WTC11 (cell line): ENCODE data around the gene WHAMM. TPM values are rescaled to one million over a fixed set of nuclear protein-coding genes. Genes with fewer than 3 reads are reported as not detected.

Source experiments
- ATAC-seq: fragments of 200-7000 bp; cut with Tn5 transposase; 2 replicates; pipeline ENCODE4 v1.10.0; 2021; ENCODE audit warnings: mild to moderate bottlenecking, moderate library complexity
- Bru-seq: library from RNA; stranded (reverse); fragments of 400-500 nt; gene quantifications from one replicate; lab custom pipeline; 2021; lab: Mats Ljungman, UMichigan
- CTCF ChIA-PET: fragments of 300-600 bp; sonication (Branson Sonifier 250); formaldehyde crosslinking; loops from one replicate; lab custom pipeline; 2021; ENCODE audit warnings: antibody characterized with exemption; lab: Charles Lee
- POLR2A ChIA-PET: fragments of 350-600 bp; sonication (Branson Sonifier 250); formaldehyde crosslinking; loops from one replicate; lab custom pipeline; 2021; ENCODE audit warnings: antibody characterized with exemption; lab: Charles Lee
- DNase-seq: peaks from one replicate; pipeline ENCODE4 v3.0.0; 2021; ENCODE audit warnings: low spot score
- H3K27ac Mint-ChIP-seq: 2 replicates; pipeline ENCODE4 v1.8.0; 2021; ENCODE audit warnings: mixed read lengths
- H3K27me3 Mint-ChIP-seq: 2 replicates; pipeline ENCODE4 v1.8.0; 2021; ENCODE audit warnings: low read depth, mild to moderate bottlenecking, moderate library complexity, mixed read lengths
- H3K36me3 Mint-ChIP-seq: 2 replicates; pipeline ENCODE4 v1.8.0; 2021; ENCODE audit warnings: mixed read lengths
- H3K4me1 Mint-ChIP-seq: 2 replicates; pipeline ENCODE4 v1.8.0; 2022; ENCODE audit warnings: mixed read lengths
- H3K4me3 Mint-ChIP-seq: 2 replicates; pipeline ENCODE4 v1.8.0; 2021; ENCODE audit warnings: mild to moderate bottlenecking, moderate library complexity, mixed read lengths
- H3K9me3 Mint-ChIP-seq: 2 replicates; pipeline ENCODE4 v1.8.0; 2021; ENCODE audit warnings: mixed read lengths
- CREM ChIP-seq: sonication (generic); formaldehyde crosslinking; IDR thresholded peaks from 2 replicates; pipeline ENCODE4 v1.8.1; 2022; ENCODE audit warnings: mild to moderate bottlenecking, missing genetic modification reagents, moderate library complexity
- ELF4 ChIP-seq: sonication (generic); formaldehyde crosslinking; IDR thresholded peaks from 2 replicates; pipeline ENCODE4 v1.8.1; 2022; ENCODE audit warnings: low read depth, mild to moderate bottlenecking, moderate library complexity, missing genetic modification reagents
- FOXJ3 ChIP-seq: sonication (generic); formaldehyde crosslinking; IDR thresholded peaks from 2 replicates; pipeline ENCODE4 v1.9.0; 2021; ENCODE audit warnings: missing genetic modification reagents, mild to moderate bottlenecking, borderline replicate concordance
- IRF2 ChIP-seq: sonication (generic); formaldehyde crosslinking; IDR thresholded peaks from 2 replicates; pipeline ENCODE4 v1.8.0; 2022; ENCODE audit warnings: low read depth, missing genetic modification reagents, borderline replicate concordance
- JUN ChIP-seq: sonication (generic); formaldehyde crosslinking; IDR thresholded peaks from 2 replicates; pipeline ENCODE4 v1.8.0; 2023; ENCODE audit warnings: mild to moderate bottlenecking, missing genetic modification reagents
- KAT7 ChIP-seq: sonication (generic); formaldehyde crosslinking; IDR thresholded peaks from 2 replicates; pipeline ENCODE4 v1.8.1; 2023; ENCODE audit warnings: missing genetic modification reagents, mild to moderate bottlenecking, borderline replicate concordance
- NFE2L1 ChIP-seq: sonication (generic); formaldehyde crosslinking; IDR thresholded peaks from 2 replicates; pipeline ENCODE4 v1.8.1; 2023; ENCODE audit warnings: missing genetic modification reagents
- NFYB ChIP-seq: sonication (generic); formaldehyde crosslinking; conservative IDR thresholded peaks from 2 replicates; pipeline ENCODE4 v1.8.0; 2022; ENCODE audit warnings: low read depth, missing genetic modification reagents
- NR1H2 ChIP-seq: sonication (generic); formaldehyde crosslinking; IDR thresholded peaks from 2 replicates; pipeline ENCODE4 v1.9.0; 2021; ENCODE audit warnings: mild to moderate bottlenecking, moderate library complexity, missing genetic modification reagents
- NR2C2 ChIP-seq: sonication (generic); formaldehyde crosslinking; IDR thresholded peaks from 2 replicates; pipeline ENCODE4 v1.8.0; 2022; ENCODE audit warnings: mild to moderate bottlenecking, missing genetic modification reagents
- PRRX2 ChIP-seq: fragments of 250-450 bp; sonication (Bioruptor Pico); IDR thresholded peaks from 2 replicates; pipeline ENCODE4 v1.8.0; 2021; ENCODE audit warnings: mild to moderate bottlenecking
- RELA ChIP-seq: sonication (generic); formaldehyde crosslinking; IDR thresholded peaks from 2 replicates; pipeline ENCODE4 v1.8.1; 2022; ENCODE audit warnings: missing genetic modification reagents, mild to moderate bottlenecking, borderline replicate concordance
- TEAD1 ChIP-seq: sonication (generic); formaldehyde crosslinking; IDR thresholded peaks from 2 replicates; pipeline ENCODE4 v1.8.0; 2022; ENCODE audit warnings: mild to moderate bottlenecking, missing genetic modification reagents
- ZNF121 ChIP-seq: sonication (generic); formaldehyde crosslinking; IDR thresholded peaks from 2 replicates; pipeline ENCODE4 v1.8.0; 2023; ENCODE audit warnings: missing genetic modification reagents
- ZNF416 ChIP-seq: fragments of 250-450 bp; sonication (Bioruptor Pico); IDR thresholded peaks from 2 replicates; pipeline ENCODE4 v1.9.0; 2021; ENCODE audit warnings: mild to moderate bottlenecking, inconsistent platforms
- long read RNA-seq, 3 experiments: library from RNA in 1 of 3; library from capped mRNA in 1 of 3; library from polyadenylated mRNA in 1 of 3; unstranded in 2 of 3; stranded (forward) in 1 of 3; transcript quantifications; one replicate each; pipeline ENCODE4 v2.0.0, GENCODE V29; 2021
- total RNA-seq: library from RNA; stranded (reverse); gene quantifications from 3 replicates; pipeline ENCODE4 v1.2.3, GENCODE V29; 2021
- TF ChIP-seq, protein P1 (sequence below): sonication (generic); formaldehyde crosslinking; IDR thresholded peaks from 2 replicates; pipeline ENCODE4 v1.8.1; 2023; ENCODE audit warnings: mild to moderate bottlenecking, missing genetic modification reagents
- TF ChIP-seq, protein P2 (sequence below): sonication (generic); formaldehyde crosslinking; IDR thresholded peaks from 2 replicates; pipeline ENCODE4 v1.8.1; 2023; ENCODE audit warnings: mild to moderate bottlenecking, missing genetic modification reagents, borderline replicate concordance
- TF ChIP-seq, protein P3 (sequence below): sonication (generic); formaldehyde crosslinking; IDR thresholded peaks from 2 replicates; pipeline ENCODE4 v1.8.0; 2023; ENCODE audit warnings: mild to moderate bottlenecking, missing genetic modification reagents
- TF ChIP-seq, protein P4 (sequence below): sonication (generic); formaldehyde crosslinking; IDR thresholded peaks from 2 replicates; pipeline ENCODE4 v1.8.0; 2023; ENCODE audit warnings: missing genetic modification reagents
- TF ChIP-seq, protein P5 (sequence below): sonication (generic); formaldehyde crosslinking; IDR thresholded peaks from 2 replicates; pipeline ENCODE4 v1.8.1; 2023; ENCODE audit warnings: mild to moderate bottlenecking, missing genetic modification reagents, moderate library complexity
- TF ChIP-seq, protein P6 (sequence below): fragments of 250-450 bp; sonication (Bioruptor Pico); IDR thresholded peaks from 2 replicates; pipeline ENCODE4 v2.1.2; 2022; ENCODE audit warnings: mild to moderate bottlenecking, moderate library complexity

The WHAMM gene, protein sequence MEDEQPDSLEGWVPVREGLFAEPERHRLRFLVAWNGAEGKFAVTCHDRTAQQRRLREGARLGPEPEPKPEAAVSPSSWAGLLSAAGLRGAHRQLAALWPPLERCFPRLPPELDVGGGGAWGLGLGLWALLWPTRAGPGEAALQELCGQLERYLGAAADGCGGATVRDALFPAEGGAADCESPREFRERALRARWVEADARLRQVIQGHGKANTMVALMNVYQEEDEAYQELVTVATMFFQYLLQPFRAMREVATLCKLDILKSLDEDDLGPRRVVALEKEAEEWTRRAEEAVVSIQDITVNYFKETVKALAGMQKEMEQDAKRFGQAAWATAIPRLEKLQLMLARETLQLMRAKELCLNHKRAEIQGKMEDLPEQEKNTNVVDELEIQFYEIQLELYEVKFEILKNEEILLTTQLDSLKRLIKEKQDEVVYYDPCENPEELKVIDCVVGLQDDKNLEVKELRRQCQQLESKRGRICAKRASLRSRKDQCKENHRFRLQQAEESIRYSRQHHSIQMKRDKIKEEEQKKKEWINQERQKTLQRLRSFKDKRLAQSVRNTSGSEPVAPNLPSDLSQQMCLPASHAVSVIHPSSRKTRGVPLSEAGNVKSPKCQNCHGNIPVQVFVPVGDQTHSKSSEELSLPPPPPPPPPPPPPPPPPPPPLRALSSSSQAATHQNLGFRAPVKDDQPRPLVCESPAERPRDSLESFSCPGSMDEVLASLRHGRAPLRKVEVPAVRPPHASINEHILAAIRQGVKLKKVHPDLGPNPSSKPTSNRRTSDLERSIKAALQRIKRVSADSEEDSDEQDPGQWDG
- total RNA-seq (2.8 to 3.8 TPM (median 3.2 TPM) in 3 replicates), Bru-seq, nascent RNA (percentile 64 among the genes with signal in this experiment)
- long read RNA-seq, experiment 1, full-length matches to known transcripts = 8 of 16 reads
- long read RNA-seq, experiment 1, partial matches to known transcripts = 4 of 16 reads
- long read RNA-seq, experiment 1, other reads (novel, unspliced or antisense) = 4 of 16 reads
- long read RNA-seq, experiment 2, partial matches to known transcripts = 0 of 3 reads
- long read RNA-seq, experiment 2, other reads (novel, unspliced or antisense) = 3 of 3 reads
- long read RNA-seq, experiment 3 = 0 reads

DNA sequence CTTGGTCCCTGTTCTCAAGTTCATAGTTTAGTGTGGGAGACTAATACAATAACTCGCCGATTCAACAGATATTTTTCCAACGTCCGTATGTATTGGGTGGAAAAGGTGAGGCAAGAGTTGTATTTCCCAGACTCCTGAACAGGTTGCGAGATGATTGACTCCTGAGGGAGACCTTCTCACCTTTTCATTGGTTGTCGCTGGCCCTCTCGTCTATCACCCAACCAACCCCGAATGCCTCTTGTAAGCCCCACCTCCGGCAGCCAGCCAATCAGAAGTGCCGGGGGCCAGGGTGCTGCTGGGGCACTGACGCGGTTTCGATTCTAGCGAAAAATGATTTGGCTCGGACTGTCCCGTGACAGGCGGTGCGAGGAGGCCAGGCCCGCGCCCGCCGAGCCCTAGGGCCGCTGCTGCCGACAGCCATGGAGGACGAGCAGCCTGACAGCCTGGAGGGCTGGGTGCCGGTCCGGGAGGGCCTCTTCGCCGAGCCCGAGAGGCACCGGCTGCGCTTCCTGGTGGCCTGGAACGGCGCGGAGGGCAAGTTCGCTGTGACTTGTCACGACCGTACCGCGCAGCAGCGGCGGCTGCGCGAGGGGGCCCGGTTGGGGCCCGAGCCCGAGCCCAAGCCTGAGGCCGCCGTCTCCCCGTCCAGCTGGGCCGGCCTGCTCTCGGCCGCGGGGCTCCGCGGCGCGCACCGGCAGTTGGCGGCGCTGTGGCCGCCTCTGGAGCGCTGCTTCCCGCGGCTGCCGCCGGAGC lies at the start of gene WHAMM:
Gene WHAMM (plus strand): TSS at position 321 of the 753 bp plus-strand sequence. CDS start 99 bp downstream, at position 420.
- H3K9me3 Mint-ChIP-seq = no peaks in the 10 kb centered on the region
- DNase-seq (peak; percentile 93), ATAC-seq (peak; percentile 97)
- peaks cover 20% of the 10 kb centered on the region for H3K4me1 Mint-ChIP-seq
- H3K27ac Mint-ChIP-seq = peak within 1 kb of the TSS; percentile 46
- peaks cover 4% of the 10 kb centered on the region; the same call in 1 of the 2 replicates for H3K36me3 Mint-ChIP-seq
- H3K27me3 Mint-ChIP-seq = peaks cover 2% of the 10 kb centered on the region; the same call in 1 of the 2 replicates
- ChIA-PET POLR2A (no interaction called here), CTCF (interaction anchor here (1.2 to 2.2 kb wide), 4 partner anchors 40 to 202 kb away, joined by 3 to 8 read pairs (median 4); partner anchors contain the start of gene C15orf40)
- H3K4me3 Mint-ChIP-seq = peak within 1 kb of the TSS; percentile 92
- no peak for TF ChIP-seq NR2C2 (CRISPR knock-in tag)
- TF ChIP-seq TEAD1 (CRISPR knock-in tag) = no peak
- no peak for TF ChIP-seq JUN (CRISPR knock-in tag)
- TF ChIP-seq, protein P1, sequence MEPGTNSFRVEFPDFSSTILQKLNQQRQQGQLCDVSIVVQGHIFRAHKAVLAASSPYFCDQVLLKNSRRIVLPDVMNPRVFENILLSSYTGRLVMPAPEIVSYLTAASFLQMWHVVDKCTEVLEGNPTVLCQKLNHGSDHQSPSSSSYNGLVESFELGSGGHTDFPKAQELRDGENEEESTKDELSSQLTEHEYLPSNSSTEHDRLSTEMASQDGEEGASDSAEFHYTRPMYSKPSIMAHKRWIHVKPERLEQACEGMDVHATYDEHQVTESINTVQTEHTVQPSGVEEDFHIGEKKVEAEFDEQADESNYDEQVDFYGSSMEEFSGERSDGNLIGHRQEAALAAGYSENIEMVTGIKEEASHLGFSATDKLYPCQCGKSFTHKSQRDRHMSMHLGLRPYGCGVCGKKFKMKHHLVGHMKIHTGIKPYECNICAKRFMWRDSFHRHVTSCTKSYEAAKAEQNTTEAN (CRISPR knock-in tag) = no peak
- no peak for TF ChIP-seq NR1H2 (CRISPR knock-in tag)
- no peak for TF ChIP-seq ZNF121 (CRISPR knock-in tag)
- TF ChIP-seq, protein P2, sequence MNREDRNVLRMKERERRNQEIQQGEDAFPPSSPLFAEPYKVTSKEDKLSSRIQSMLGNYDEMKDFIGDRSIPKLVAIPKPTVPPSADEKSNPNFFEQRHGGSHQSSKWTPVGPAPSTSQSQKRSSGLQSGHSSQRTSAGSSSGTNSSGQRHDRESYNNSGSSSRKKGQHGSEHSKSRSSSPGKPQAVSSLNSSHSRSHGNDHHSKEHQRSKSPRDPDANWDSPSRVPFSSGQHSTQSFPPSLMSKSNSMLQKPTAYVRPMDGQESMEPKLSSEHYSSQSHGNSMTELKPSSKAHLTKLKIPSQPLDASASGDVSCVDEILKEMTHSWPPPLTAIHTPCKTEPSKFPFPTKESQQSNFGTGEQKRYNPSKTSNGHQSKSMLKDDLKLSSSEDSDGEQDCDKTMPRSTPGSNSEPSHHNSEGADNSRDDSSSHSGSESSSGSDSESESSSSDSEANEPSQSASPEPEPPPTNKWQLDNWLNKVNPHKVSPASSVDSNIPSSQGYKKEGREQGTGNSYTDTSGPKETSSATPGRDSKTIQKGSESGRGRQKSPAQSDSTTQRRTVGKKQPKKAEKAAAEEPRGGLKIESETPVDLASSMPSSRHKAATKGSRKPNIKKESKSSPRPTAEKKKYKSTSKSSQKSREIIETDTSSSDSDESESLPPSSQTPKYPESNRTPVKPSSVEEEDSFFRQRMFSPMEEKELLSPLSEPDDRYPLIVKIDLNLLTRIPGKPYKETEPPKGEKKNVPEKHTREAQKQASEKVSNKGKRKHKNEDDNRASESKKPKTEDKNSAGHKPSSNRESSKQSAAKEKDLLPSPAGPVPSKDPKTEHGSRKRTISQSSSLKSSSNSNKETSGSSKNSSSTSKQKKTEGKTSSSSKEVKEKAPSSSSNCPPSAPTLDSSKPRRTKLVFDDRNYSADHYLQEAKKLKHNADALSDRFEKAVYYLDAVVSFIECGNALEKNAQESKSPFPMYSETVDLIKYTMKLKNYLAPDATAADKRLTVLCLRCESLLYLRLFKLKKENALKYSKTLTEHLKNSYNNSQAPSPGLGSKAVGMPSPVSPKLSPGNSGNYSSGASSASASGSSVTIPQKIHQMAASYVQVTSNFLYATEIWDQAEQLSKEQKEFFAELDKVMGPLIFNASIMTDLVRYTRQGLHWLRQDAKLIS (CRISPR knock-in tag) = no peak
- no peak for TF ChIP-seq PRRX2 (CRISPR knock-in tag)
- no peak for TF ChIP-seq RELA (CRISPR knock-in tag)
- TF ChIP-seq, protein P3, sequence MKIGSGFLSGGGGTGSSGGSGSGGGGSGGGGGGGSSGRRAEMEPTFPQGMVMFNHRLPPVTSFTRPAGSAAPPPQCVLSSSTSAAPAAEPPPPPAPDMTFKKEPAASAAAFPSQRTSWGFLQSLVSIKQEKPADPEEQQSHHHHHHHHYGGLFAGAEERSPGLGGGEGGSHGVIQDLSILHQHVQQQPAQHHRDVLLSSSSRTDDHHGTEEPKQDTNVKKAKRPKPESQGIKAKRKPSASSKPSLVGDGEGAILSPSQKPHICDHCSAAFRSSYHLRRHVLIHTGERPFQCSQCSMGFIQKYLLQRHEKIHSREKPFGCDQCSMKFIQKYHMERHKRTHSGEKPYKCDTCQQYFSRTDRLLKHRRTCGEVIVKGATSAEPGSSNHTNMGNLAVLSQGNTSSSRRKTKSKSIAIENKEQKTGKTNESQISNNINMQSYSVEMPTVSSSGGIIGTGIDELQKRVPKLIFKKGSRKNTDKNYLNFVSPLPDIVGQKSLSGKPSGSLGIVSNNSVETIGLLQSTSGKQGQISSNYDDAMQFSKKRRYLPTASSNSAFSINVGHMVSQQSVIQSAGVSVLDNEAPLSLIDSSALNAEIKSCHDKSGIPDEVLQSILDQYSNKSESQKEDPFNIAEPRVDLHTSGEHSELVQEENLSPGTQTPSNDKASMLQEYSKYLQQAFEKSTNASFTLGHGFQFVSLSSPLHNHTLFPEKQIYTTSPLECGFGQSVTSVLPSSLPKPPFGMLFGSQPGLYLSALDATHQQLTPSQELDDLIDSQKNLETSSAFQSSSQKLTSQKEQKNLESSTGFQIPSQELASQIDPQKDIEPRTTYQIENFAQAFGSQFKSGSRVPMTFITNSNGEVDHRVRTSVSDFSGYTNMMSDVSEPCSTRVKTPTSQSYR (CRISPR knock-in tag) = no peak
- peak; percentile 48; the same call in 1 of the 2 replicates for TF ChIP-seq CREM (CRISPR knock-in tag)
- no peak for TF ChIP-seq ZNF416 (CRISPR knock-in tag)
- no peak for TF ChIP-seq KAT7 (CRISPR knock-in tag)
- TF ChIP-seq NFYB = peak; percentile 98
- TF ChIP-seq, protein P4, sequence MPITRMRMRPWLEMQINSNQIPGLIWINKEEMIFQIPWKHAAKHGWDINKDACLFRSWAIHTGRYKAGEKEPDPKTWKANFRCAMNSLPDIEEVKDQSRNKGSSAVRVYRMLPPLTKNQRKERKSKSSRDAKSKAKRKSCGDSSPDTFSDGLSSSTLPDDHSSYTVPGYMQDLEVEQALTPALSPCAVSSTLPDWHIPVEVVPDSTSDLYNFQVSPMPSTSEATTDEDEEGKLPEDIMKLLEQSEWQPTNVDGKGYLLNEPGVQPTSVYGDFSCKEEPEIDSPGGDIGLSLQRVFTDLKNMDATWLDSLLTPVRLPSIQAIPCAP (CRISPR knock-in tag) = no peak; the same call in 1 of the 2 replicates
- TF ChIP-seq FOXJ3 = no peak
- no peak for TF ChIP-seq IRF2 (CRISPR knock-in tag)
- TF ChIP-seq, protein P5, sequence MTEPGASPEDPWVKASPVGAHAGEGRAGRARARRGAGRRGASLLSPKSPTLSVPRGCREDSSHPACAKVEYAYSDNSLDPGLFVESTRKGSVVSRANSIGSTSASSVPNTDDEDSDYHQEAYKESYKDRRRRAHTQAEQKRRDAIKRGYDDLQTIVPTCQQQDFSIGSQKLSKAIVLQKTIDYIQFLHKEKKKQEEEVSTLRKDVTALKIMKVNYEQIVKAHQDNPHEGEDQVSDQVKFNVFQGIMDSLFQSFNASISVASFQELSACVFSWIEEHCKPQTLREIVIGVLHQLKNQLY (CRISPR knock-in tag) = no peak
- TF ChIP-seq, protein P6, sequence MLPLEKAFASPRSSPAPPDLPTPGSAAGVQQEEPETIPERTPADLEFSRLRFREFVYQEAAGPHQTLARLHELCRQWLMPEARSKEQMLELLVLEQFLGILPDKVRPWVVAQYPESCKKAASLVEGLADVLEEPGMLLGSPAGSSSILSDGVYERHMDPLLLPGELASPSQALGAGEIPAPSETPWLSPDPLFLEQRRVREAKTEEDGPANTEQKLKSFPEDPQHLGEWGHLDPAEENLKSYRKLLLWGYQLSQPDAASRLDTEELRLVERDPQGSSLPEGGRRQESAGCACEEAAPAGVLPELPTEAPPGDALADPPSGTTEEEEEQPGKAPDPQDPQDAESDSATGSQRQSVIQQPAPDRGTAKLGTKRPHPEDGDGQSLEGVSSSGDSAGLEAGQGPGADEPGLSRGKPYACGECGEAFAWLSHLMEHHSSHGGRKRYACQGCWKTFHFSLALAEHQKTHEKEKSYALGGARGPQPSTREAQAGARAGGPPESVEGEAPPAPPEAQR (CRISPR knock-in tag) = no peak
- no peak for TF ChIP-seq ELF4 (CRISPR knock-in tag)
- no peak; the same call in 1 of the 2 replicates for TF ChIP-seq NFE2L1 (CRISPR knock-in tag)
